CD4-positive, alpha-beta T cell treated with Interleukin-15 for 4 hours (primary cell): ENCODE measurements around the gene STXBP6.
"Not testable (repeated sequence)": the region's sequence is repeated elsewhere in the genome, so short reads cannot be mapped to it uniquely, and the experiment has no call there.

ENCODE experiments used
- DNase-seq: peaks from one replicate; pipeline ENCODE4 v3.0.0-alpha.2; 2020; ENCODE audit warnings: low spot score

The STXBP6 gene

DNA sequence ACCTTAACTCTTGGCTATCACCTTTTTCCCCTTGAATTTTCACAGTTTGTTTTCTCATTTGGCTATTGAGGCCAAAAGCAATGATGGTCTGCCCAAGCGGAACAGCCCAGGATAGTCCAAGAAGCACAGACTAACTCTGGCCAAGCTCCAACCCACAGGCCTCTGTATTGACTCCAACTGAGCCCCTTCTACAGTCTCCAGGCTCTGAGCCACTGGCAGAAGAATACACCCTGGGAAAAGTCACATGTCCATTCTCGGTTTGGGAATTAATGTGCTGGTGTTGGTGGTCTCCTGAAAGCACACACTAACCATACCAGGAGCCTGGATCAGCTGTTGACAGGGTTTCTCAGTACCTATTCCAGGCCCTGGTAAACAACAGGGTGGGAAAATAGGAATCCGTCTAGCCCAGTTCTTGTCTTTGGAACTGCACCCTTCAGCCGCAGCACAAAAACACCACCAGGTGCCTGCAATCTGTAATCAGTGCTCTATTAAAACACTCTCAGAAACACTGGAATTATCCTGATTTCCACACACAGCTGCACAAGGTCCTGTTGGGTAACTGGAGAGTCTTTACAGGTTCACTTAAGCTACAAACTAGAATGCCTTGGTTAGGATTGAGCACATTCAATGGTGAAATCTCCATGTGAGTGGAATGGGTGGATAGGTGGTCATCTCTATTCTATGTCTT is 63.6 kb downstream of the STXBP6 start:
- DNase-seq = no peak

GRCh38 chr14:24984846-24985589 is 64.9 kb downstream of the STXBP6 start:
- no peak for DNase-seq

- no peak for DNase-seq
These were observed 67.3 kb downstream of the STXBP6 start for GRCh38 chr14:24982472-24983155.

GRCh38 chr14:24979725-24980239 is 70.2 kb downstream of the STXBP6 start:
- DNase-seq = no peak

DNA sequence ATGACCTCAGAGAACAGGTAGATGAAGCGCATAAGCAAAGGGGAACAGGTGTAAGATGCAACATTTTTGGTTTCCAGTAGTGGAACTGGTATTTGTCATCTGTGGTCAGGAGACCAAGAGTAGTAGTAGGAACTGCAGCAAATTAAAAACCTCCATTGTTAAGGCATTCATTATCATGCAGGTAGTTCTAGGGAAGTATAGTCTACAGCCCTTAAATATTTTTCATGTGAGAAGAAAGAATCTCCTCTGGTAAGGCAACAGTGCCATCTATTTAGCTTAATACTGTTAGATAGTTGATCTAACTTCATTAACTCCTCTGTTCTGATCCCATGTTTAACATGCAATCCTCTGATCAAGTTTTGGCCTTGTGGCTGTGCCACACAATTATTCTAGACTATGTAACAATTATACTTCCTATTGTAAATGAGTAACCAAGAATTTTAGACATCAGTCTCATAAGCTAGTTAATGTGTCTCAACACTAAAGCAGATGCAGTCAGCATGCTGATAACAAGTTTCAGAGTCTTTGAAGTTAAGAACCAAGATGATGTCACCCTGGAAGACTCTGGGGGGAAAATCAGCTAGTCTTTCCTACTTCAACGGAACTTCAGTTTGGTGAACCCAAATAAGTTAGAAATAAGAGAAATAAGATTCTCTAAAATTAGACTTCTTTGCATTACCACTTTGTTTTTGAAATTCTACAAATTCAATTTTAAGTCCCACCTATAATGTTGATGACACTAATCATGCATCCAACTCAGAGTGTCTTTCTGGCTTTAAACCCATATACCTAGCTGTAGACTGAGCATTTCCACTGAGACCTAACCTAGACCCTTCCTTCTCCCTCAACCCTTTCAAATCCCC is 70.9 kb downstream of the STXBP6 start:
- DNase-seq = no peak

GRCh38 chr14:24976602-24977001 is 73.3 kb downstream of the STXBP6 start:
- DNase-seq = no peak

DNA sequence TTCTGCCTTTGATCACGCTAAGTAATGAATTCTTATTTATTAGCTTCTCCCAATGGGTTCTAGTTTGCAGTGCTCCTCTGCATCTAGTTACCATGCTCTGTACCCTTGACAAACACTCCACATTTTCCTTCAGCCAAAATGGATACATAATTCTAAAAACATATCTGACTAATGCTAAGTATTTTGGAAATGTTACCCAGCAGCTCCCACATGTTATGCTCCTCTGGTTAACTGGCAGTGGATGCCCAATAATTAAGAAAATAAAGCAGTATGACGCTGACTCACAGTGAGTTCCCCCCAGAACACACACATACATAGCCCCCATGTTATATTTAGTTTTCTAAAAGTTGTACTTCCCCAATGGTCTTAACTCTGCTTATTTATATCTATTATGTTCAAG is 74.6 kb downstream of the STXBP6 start:
- DNase-seq = no peak

GRCh38 chr14:24974591-24975374 is 75.2 kb downstream of the STXBP6 start:
- DNase-seq = no peak

- DNase-seq = no peak
These were observed 77.1 kb downstream of the STXBP6 start for GRCh38 chr14:24972844-24973243.

GRCh38 chr14:24971255-24971654 is 78.7 kb downstream of the STXBP6 start:
- DNase-seq = no peak

GRCh38 chr14:24966579-24966964 is 83.4 kb downstream of the STXBP6 start:
- no peak for DNase-seq

DNA sequence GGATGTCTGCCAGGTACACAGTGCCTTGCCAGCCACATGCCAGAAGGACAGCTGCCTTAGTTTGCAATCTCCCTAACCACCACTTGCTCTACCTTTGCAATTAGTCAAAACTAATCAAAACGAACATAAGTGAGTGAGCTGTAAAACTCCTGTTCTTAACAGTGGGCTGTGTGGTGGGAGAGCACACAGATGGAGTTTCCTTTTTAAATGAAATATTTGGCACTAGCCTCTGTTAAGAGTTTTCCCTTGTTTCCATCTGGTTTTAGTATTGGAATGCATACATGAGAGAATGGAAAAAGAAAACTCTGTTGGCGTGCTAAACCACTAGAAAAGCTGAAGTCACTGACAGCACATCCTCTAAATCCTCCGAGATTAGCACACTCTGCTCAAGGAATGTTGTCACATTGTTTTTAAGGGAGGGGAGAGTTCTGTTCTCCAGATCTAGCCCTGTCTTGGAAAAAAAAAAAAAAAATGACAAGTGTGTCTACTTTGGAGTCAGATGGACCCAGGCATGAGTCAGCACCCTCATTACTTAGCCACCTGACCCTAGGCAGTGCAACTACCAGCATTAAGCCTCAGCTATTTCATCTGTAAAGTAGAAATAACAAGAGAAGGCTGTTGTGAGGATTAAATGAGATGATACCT is 83.9 kb downstream of the STXBP6 start:
- DNase-seq = no peak

DNA sequence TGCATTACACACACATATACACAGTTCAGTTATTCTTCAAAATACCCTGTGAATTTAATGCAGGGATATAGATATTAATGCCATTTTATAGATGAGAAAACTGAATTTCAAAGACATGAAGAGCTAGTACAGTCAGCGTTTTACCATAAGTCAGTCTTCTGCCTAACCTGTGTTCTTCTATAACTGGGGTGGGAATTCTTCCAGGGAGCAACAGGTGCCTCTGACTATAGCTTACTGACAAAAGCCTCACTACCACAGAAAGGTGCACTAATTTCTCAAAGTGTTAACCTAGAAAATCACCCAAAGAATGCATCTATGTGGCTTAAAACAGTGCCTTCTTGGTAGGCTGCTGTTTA is 84.4 kb downstream of the STXBP6 start:
- no peak for DNase-seq

GRCh38 chr14:24964591-24964990 is 85.4 kb downstream of the STXBP6 start:
- no peak for DNase-seq

DNA sequence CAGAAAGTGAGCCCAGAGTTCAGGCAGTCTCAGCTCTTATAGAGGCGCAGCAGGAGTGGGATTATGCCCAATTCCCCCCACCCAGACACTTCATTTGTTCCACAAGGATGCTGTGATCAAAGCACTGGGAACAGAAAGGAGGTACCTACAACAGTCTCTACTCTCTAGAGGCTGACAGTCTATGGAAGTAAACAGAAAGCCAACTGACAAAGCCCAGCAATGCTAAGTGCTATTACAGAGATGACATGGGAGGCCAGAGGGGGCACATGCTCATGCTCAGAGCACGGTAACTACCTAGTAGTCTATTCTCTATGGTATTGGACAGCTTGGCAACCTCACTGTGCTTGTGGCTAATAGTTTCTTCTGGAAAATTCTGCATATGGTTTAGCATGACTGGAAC is 85.9 kb downstream of the STXBP6 start:
- DNase-seq = no peak

DNA sequence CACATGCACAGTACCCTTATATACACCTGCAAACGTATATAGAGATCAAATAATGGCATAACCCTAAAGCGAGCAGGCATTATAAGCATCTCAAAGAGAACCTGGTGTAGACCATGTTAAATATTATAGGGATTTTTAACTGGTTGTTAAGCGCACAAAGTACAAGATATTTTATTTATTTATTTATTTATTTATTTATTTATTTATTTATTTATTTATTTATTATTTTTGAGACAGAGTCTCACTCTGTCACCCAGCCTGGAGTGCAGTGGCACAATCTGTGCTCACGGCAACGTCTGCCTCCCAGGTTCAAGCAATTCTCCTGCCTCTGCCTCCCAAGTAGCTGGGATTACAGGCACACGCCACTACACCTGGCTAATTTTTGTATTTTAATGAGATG is 87.8 kb downstream of the STXBP6 start:
- not testable (repeated sequence) for DNase-seq

- no peak for DNase-seq
These were observed 89.1 kb downstream of the STXBP6 start for GRCh38 chr14:24960816-24961215.

DNA sequence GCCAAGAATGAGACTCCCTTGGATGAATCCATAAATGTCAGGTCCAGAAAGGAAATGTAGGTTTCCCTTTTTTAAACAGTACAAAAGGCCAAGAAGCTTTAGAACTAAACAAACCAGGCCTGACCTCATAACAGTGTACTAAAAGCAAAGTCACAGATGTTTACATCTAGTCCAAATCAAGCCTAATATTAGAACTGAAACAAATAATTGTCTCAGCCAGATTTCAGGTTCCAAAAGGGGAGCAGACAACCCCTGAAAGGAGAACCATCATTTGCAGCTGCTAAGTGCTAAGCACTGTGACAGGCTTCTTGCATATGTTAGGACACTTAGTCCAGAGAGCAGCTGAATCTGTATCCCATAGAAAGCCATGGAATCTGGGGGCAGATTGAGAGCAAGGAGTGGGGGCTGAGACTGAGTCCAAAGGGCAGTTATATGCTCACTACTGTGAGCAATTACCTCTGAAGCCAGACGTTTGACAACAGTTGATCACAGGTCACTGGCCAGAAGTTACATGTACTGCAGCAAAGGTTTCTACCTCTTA is 90.1 kb downstream of the STXBP6 start:
- no peak for DNase-seq

- no peak for DNase-seq
These were observed 91.7 kb downstream of the STXBP6 start for GRCh38 chr14:24958271-24958670.

DNA sequence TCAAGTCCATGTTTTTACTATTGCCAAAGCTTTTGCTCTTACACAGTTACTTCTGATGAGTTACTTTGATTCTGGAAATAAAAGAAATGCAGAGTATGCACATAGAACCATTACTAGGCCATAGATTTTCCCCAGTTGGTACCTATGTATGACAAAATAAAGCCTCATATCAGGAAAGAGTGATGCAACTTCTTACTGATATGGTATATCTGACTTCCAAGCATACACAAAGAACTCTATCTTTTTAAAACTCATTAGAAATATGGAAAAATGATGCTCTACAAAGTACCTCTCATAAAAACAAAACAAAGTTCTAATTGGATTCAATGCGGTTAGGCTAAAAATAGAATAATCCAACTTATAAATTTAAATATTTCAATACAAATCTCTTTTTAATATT is 92.1 kb downstream of the STXBP6 start:
- DNase-seq = no peak

GRCh38 chr14:24956104-24956503 is 93.8 kb downstream of the STXBP6 start:
- DNase-seq = no peak
